Progenitor cell of endocrine pancreas (in vitro differentiated cells): Measurements from ENCODE around the gene LSMEM2. TPM values are rescaled to one million over a fixed set of nuclear protein-coding genes. Genes with fewer than 3 reads are reported as not detected.
"Not testable (repeated sequence)": the region's sequence is repeated elsewhere in the genome, so short reads cannot be mapped to it uniquely, and the experiment has no call there.

Experiments used
- DNase-seq: peaks from one replicate; pipeline ENCODE4 v3.0.0; 2021; ENCODE audit warnings: low spot score; ENCODE audit not compliant: unreplicated experiment
- H3K27ac Mint-ChIP-seq: 2 replicates; pipeline ENCODE4 v1.8.0; 2021; ENCODE audit warnings: mild to moderate bottlenecking, moderate library complexity, mixed read lengths
- H3K27me3 Mint-ChIP-seq: 2 replicates; pipeline ENCODE4 v1.8.0; 2021; ENCODE audit warnings: mixed read lengths
- H3K36me3 Mint-ChIP-seq: 2 replicates; pipeline ENCODE4 v1.8.0; 2022; ENCODE audit warnings: mixed read lengths; ENCODE audit not compliant: insufficient read depth
- H3K4me1 Mint-ChIP-seq: 2 replicates; pipeline ENCODE4 v1.8.0; 2021; ENCODE audit warnings: low read depth, mixed read lengths
- H3K4me3 Mint-ChIP-seq: 2 replicates; pipeline ENCODE4 v1.8.0; 2021; ENCODE audit warnings: low read depth, mild to moderate bottlenecking, moderate library complexity, mixed read lengths
- H3K9me3 Mint-ChIP-seq: 2 replicates; pipeline ENCODE4 v1.8.0; 2021; ENCODE audit warnings: low read depth, mixed read lengths
- total RNA-seq: library from RNA; stranded (reverse); gene quantifications from 2 replicates; pipeline ENCODE4 v1.2.1, GENCODE V29; 2021
- TF ChIP-seq, protein P1 (sequence below): fragments of 200-600 bp; sonication (generic); IDR thresholded peaks from one replicate; pipeline ENCODE4 v1.5.0; 2021; ENCODE audit warnings: antibody characterized with exemption, mild to moderate bottlenecking; ENCODE audit not compliant: unreplicated experiment

LSMEM2 gene
- total RNA-seq, 1 donor from 2014 or later: not detected

DNA sequence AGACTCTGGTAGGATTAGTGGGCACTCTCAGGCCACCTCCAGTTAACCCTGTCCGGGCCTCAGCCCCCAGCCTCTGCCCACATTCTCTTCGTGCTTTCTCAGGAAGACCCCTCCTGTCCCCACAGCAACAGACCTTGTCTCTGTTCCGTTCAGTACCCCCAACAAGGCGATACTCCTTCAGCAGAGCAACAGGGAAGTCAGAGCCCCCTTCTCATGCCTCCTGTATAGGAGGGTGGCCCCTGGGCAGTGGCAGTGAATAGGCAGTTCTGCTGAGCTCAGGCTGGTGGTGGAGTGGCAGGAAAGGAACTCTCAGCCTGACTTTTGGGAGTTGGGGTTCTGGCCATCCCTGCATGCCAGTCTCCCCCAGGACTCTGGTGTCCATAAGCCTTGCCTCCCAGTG, 9.4 kb upstream of the LSMEM2 start:
- H3K27me3 Mint-ChIP-seq: peaks cover 16% of the 10 kb centered on the region
- H3K36me3 Mint-ChIP-seq: peaks cover 4% of the 10 kb centered on the region
- TF ChIP-seq, protein P1, sequence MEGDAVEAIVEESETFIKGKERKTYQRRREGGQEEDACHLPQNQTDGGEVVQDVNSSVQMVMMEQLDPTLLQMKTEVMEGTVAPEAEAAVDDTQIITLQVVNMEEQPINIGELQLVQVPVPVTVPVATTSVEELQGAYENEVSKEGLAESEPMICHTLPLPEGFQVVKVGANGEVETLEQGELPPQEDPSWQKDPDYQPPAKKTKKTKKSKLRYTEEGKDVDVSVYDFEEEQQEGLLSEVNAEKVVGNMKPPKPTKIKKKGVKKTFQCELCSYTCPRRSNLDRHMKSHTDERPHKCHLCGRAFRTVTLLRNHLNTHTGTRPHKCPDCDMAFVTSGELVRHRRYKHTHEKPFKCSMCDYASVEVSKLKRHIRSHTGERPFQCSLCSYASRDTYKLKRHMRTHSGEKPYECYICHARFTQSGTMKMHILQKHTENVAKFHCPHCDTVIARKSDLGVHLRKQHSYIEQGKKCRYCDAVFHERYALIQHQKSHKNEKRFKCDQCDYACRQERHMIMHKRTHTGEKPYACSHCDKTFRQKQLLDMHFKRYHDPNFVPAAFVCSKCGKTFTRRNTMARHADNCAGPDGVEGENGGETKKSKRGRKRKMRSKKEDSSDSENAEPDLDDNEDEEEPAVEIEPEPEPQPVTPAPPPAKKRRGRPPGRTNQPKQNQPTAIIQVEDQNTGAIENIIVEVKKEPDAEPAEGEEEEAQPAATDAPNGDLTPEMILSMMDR: no peak
- DNase-seq: no peak
- H3K4me3 Mint-ChIP-seq: no peak overlapping the region
- peaks cover 36% of the 10 kb centered on the region for H3K4me1 Mint-ChIP-seq
- no peak overlapping the region for H3K27ac Mint-ChIP-seq
- H3K9me3 Mint-ChIP-seq: no peaks in the 10 kb centered on the region

DNA sequence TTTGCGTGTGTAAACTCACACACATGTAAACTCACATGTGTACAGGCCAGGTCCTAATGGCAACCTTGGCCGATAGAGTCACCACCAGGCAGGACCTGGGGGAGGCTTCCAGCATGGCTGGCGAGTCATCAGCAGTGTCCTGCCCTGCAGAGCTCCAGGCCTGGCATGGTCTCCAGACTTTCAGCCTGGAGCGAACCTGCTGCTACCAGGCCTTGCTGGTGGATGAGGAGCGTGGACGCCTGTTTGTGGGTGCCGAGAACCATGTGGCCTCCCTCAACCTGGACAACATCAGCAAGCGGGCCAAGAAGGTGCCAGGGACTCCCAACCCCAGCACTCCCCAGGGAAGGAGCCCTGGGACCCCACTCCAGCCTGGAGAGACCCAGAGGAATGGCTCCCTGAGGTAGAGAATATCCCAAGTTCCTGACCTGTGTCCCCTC, 8.9 kb upstream of the LSMEM2 start:
- Mint-ChIP-seq H3K27me3 (peaks cover 21% of the 10 kb centered on the region), H3K27ac (no peak overlapping the region), H3K4me1 (peaks cover 34% of the 10 kb centered on the region), H3K9me3 (no peaks in the 10 kb centered on the region), H3K36me3 (peaks cover 5% of the 10 kb centered on the region), H3K4me3 (no peak overlapping the region)
- no peak for DNase-seq
- TF ChIP-seq, protein P1: no peak

DNA sequence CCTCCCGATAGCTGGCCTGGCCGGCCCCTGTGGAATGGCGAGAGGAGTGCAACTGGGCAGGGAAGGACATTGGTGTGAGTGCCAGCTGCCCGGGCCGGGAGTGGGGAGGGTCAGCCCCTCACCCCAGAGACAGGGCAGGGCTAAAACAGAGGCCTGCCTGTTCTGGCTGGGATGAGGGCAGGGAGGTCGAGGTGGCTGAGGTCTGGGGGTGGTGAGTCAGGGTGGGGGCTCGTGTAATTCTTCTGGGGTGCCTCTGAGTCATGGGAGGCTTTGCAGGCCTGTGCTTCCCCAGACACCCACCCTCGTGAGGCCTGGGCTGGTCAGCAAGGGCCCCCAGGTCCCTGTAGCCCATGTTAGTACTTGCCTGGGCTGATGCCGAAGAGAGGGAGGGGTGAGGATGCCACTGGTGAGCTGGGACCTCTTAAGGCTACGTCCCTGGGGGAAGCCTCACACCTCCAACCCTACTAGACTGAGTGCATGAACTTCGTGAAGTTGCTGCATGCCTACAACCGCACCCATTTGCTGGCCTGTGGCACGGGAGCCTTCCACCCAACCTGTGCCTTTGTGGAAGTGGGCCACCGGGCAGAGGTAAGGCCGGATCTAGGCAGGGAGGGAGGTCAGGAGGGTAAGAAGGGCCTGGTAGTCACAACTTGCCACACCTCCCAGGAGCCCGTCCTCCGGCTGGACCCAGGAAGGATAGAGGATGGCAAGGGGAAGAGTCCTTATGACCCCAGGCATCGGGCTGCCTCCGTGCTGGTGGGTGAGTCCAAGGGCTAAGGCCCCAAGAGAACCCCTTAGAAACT, 8.3 kb upstream of the LSMEM2 start:
- peaks cover 5% of the 10 kb centered on the region for H3K36me3 Mint-ChIP-seq
- no peak for DNase-seq
- no peak overlapping the region for H3K4me3 Mint-ChIP-seq
- H3K27me3 Mint-ChIP-seq: peaks cover 27% of the 10 kb centered on the region
- peaks cover 34% of the 10 kb centered on the region for H3K4me1 Mint-ChIP-seq
- no peaks in the 10 kb centered on the region for H3K9me3 Mint-ChIP-seq
- no peak overlapping the region for H3K27ac Mint-ChIP-seq
- TF ChIP-seq, protein P1: no peak

DNA sequence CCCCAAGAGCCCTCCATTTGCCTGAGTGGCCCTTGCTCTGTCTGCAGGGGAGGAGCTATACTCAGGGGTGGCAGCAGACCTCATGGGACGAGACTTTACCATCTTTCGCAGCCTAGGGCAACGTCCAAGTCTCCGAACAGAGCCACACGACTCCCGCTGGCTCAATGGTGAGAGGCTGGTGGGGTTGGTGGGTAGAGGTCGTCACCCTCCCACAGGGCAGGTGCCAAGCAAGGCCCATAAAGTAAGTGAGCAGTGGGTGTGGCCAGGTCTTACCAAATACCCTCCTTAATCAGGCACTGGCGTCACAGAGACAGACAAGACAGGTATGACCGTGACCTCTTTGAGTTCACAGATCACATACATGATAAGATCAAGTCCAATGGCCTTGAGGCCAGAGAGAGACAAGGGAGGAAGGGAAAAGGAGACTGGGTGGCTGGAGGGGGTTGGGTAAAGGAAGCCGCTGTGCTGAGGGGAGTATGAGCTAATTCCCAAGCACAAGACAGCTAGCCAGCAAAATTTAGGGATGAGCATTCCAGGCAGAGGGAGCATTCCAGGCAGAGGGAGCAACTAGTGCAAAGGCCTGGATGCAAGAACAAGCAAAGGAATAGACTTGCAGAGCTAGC, 7.5 kb upstream of the LSMEM2 start:
- Mint-ChIP-seq H3K27me3 (peaks cover 33% of the 10 kb centered on the region), H3K4me1 (peaks cover 29% of the 10 kb centered on the region), H3K4me3 (no peak overlapping the region), H3K9me3 (no peaks in the 10 kb centered on the region), H3K36me3 (peaks cover 5% of the 10 kb centered on the region), H3K27ac (no peak overlapping the region)
- TF ChIP-seq, protein P1: no peak
- no peak for DNase-seq

DNA sequence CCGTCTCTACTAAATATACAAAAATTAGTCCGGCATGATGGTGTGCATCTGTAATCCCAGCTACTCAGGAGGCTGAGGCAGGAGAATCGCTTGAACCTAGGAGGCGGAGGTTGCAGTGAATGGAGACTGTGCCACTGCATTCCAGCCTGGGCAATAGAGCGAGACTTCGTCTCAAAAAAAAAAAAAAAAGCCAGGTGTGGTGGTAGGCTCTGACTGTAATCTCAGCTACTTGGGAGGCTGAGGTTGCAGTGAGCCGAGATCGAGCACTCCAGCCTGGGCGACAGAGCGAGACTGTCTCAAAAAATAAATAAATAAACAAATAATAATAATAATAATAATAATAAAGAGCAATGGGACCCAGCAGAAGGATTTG, 6.4 kb upstream of the LSMEM2 start:
- not testable (repeated sequence) for H3K9me3 Mint-ChIP-seq, H3K4me3 Mint-ChIP-seq, DNase-seq, H3K27ac Mint-ChIP-seq, H3K36me3 Mint-ChIP-seq
- Mint-ChIP-seq H3K27me3 (peaks cover 39% of the 10 kb centered on the region), H3K4me1 (peaks cover 28% of the 10 kb centered on the region)
